ENCODE measurements around the gene FEZ2. TPM values are rescaled to one million over a fixed set of nuclear protein-coding genes. Genes with fewer than 3 reads are reported as not detected.

FEZ2 gene
- total RNA-seq, 1 donor from 2014 or later: 14.9 TPM

- no peaks in the 10 kb centered on the region for H3K27me3 Mint-ChIP-seq (ENCODE audit: insufficient read depth)
- H3K27ac Mint-ChIP-seq: no peak overlapping the region
- H3K9me3 Mint-ChIP-seq: no peaks in the 10 kb centered on the region
- no peak for DNase-seq (ENCODE audit: low spot score)
- intact Hi-C loops (cut with micrococcal nuclease): no loop called here
- H3K4me3 Mint-ChIP-seq: peak overlapping the region; percentile 4
- peaks cover 17% of the 10 kb centered on the region for H3K4me1 Mint-ChIP-seq (ENCODE audit: low read depth)
- peaks cover 25% of the 10 kb centered on the region for H3K36me3 Mint-ChIP-seq (ENCODE audit: low read depth)
These were observed 48.0 kb downstream of the FEZ2 start for GRCh38 chr2:36550006-36550405.

DNA sequence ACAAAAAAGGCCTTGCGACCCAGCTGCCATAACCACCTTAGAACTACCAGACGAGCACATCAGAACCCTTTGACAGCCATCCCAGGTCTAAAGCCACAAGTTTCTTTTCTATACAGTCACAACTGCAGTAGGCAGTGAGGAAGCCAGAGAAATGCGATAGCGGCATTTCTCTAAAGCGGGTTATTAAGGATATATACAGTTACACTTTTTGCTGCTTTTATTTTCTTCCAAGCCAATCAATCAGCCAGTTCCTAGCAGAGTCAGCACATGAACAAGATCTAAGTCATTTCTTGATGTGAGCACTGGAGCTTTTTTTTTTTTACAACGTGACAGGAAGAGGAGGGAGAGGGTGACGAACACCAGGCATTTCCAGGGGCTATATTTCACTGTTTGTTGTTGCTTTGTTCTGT, 48.8 kb downstream of the FEZ2 start:
- peak; percentile 1 for DNase-seq (ENCODE audit: low spot score)
- H3K27ac Mint-ChIP-seq: peak overlapping the region; percentile 64
- no peaks in the 10 kb centered on the region for H3K27me3 Mint-ChIP-seq (ENCODE audit: insufficient read depth)
- peaks cover 17% of the 10 kb centered on the region for H3K4me1 Mint-ChIP-seq (ENCODE audit: low read depth)
- intact Hi-C loops (cut with micrococcal nuclease): no loop called here
- H3K9me3 Mint-ChIP-seq: no peaks in the 10 kb centered on the region
- H3K4me3 Mint-ChIP-seq: peak overlapping the region; percentile 55
- peaks cover 23% of the 10 kb centered on the region for H3K36me3 Mint-ChIP-seq (ENCODE audit: low read depth)

DNA sequence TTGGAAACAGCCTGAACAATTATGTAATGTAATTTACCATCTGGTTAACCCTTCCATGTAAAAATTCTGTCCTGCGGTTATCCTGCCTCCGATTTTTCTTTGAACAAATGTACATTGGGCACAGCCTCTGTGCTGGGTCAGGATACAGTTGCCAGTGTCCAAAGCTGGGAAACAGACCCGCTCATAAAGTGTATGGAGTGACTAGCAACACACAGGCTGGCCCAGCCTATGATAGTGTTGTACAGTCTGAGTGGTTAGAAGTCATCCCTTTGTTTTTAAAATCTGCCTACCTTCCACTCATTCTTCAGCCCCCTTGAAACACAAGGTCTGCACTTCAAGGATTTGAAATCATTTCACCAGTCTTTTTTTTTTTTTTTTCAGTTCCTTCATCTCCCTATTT, 50.1 kb downstream of the FEZ2 start:
- H3K4me1 Mint-ChIP-seq (ENCODE audit: low read depth): peaks cover 17% of the 10 kb centered on the region
- H3K4me3 Mint-ChIP-seq: no peak overlapping the region
- intact Hi-C loops (cut with micrococcal nuclease): no loop called here
- H3K27me3 Mint-ChIP-seq (ENCODE audit: insufficient read depth): no peaks in the 10 kb centered on the region
- H3K9me3 Mint-ChIP-seq: no peaks in the 10 kb centered on the region
- H3K27ac Mint-ChIP-seq: no peak overlapping the region
- no peak for DNase-seq (ENCODE audit: low spot score)
- H3K36me3 Mint-ChIP-seq (ENCODE audit: low read depth): peaks cover 23% of the 10 kb centered on the region

DNA sequence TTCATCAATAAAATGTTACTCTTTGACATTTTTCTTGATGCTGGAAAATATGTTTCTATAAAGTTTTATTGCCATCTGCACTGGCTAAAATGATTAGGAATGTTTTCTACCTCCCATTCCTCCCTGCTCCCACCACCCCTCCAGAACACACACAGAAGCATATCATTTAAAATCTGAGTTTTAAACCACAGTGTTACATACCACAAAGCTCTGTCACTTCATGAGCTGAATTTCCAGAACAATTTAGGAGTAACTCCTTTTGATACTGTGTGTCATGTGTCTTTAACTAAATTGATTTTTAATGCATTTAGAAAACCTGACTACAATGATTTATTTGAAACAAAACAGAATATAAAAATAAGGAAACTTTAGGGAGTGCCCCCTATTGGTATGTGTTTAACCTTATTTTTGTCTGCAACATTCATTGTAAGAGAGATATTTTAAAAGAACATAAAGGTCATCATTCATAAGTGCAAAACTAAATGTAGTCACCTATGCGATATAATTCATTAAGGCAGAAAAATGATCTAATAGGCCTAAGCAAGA, 52.0 kb downstream of the FEZ2 start:
- intact Hi-C loops (cut with micrococcal nuclease): no loop called here
- Mint-ChIP-seq H3K4me1 (ENCODE audit: low read depth) (peaks cover 17% of the 10 kb centered on the region), H3K27ac (no peak overlapping the region), H3K4me3 (no peak overlapping the region), H3K27me3 (ENCODE audit: insufficient read depth) (no peaks in the 10 kb centered on the region), H3K36me3 (ENCODE audit: low read depth) (peaks cover 26% of the 10 kb centered on the region), H3K9me3 (no peaks in the 10 kb centered on the region)
- no peak for DNase-seq (ENCODE audit: low spot score)

DNA sequence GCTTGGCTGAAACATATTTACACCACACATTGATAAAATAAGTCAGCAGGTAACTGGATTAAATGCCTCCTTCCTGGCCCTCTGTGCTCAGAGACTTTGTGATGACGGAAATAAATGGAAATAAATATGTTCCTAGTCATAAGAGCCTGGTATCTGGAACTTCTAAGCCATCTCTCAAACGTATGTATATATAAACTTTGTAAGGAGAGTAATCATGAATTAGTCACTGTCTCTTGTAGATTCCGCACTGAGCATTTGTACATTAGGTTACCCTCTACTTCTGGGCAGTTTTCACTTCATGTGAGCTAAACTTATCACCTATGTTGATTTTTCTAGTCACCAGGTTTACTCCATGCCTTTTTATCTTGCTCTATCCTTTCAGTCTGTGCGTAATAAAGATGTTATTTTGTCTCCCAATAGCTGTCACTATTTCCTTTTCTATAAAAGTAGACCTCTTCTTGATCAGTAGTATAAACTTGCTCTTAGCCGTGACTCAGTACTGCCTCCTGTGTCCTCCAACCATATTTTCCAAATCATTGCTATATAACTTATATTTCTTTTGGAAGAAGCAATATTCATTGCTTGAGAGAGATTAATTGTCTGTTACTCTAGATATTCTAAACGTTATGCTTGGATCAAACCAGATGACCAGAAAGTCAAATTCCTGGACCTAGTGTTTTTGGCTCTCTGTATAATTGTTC, 53.2 kb downstream of the FEZ2 start:
- no peak for DNase-seq (ENCODE audit: low spot score)
- Mint-ChIP-seq H3K27ac (no peak overlapping the region), H3K27me3 (ENCODE audit: insufficient read depth) (no peaks in the 10 kb centered on the region), H3K9me3 (no peaks in the 10 kb centered on the region), H3K4me3 (no peak overlapping the region), H3K4me1 (ENCODE audit: low read depth) (peaks cover 13% of the 10 kb centered on the region), H3K36me3 (ENCODE audit: low read depth) (peaks cover 25% of the 10 kb centered on the region)
- intact Hi-C loops (cut with micrococcal nuclease): no loop called here

DNA sequence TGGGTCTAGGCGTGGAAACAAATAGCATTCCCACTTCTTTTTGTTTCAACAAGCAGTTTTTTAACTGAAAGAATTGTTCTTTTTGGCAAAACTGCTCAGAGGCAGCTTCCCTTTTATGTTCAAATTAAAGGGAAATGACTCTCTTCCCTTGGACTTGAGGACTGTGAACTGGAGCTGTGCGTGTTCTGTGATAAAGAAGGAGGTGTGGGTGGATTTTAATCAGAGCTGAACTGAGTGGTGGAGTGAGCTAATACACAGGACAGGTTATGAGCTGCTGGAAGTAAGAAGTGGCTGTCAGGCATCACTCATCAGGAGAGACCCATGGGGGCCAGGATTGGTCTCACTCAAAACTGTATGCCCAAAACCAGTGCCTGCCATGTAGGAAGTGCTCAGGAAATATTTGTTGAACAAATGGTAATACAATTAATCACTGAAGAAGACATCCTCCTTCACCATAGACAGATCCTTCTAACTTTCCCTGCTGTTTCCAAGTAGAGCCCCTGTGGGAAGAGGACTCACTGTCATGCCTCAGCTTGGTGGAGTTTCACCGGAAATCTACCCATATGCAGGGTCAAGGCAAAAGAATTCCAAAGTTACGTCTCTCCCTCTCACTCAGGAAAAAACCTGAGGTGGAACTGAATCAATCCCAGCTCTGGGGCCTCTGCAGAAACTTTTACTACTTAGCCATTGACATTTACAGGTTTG, 55.9 kb downstream of the FEZ2 start:
- intact Hi-C loops (cut with micrococcal nuclease): no loop called here
- no peaks in the 10 kb centered on the region for H3K4me1 Mint-ChIP-seq (ENCODE audit: low read depth)
- H3K4me3 Mint-ChIP-seq: no peak overlapping the region
- no peaks in the 10 kb centered on the region for H3K27me3 Mint-ChIP-seq (ENCODE audit: insufficient read depth)
- H3K27ac Mint-ChIP-seq: no peak overlapping the region
- no peak for DNase-seq (ENCODE audit: low spot score)
- H3K36me3 Mint-ChIP-seq (ENCODE audit: low read depth): peaks cover 9% of the 10 kb centered on the region
- H3K9me3 Mint-ChIP-seq: no peaks in the 10 kb centered on the region

- no peaks in the 10 kb centered on the region for H3K27me3 Mint-ChIP-seq (ENCODE audit: insufficient read depth)
- no peaks in the 10 kb centered on the region for H3K9me3 Mint-ChIP-seq
- H3K36me3 Mint-ChIP-seq (ENCODE audit: low read depth): peaks cover 9% of the 10 kb centered on the region
- no peak overlapping the region for H3K4me3 Mint-ChIP-seq
- no peaks in the 10 kb centered on the region for H3K4me1 Mint-ChIP-seq (ENCODE audit: low read depth)
- no peak for DNase-seq (ENCODE audit: low spot score)
- no peak overlapping the region for H3K27ac Mint-ChIP-seq
- intact Hi-C loops (cut with micrococcal nuclease): no loop called here
These were observed 56.8 kb downstream of the FEZ2 start for GRCh38 chr2:36540986-36541754.

GRCh38 chr2:36539631-36540030, 58.3 kb downstream of the FEZ2 start:
- Mint-ChIP-seq H3K27me3 (ENCODE audit: insufficient read depth) (no peaks in the 10 kb centered on the region), H3K36me3 (ENCODE audit: low read depth) (peaks cover 9% of the 10 kb centered on the region), H3K4me3 (no peak overlapping the region), H3K9me3 (no peaks in the 10 kb centered on the region), H3K27ac (no peak overlapping the region), H3K4me1 (ENCODE audit: low read depth) (no peaks in the 10 kb centered on the region)
- no peak for DNase-seq (ENCODE audit: low spot score)
- intact Hi-C loops (cut with micrococcal nuclease): no loop called here

DNA sequence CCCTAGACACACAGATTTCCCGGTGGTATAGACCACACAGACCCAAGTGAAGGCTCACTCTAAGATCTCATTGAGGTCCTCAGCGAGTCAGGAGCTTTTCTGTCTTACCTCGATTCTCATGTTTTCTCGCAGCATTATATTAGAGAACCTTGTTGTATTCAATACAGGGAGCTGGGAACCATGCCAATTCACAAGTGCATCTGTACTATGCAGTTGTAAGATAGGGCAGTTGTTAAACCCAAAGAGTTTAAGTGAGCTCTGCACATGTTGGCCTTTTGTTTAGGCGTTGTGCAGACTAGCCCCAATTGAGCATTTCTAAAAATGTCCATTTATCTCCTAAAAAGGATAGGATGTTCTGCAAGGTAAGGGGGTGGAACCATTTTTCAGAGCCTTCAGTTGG, 59.6 kb downstream of the FEZ2 start:
- Mint-ChIP-seq H3K36me3 (ENCODE audit: low read depth) (peaks cover 9% of the 10 kb centered on the region), H3K27ac (no peak overlapping the region)
- intact Hi-C loops (cut with micrococcal nuclease): no loop called here

GRCh38 chr2:36536776-36537175, 61.2 kb downstream of the FEZ2 start:
- intact Hi-C loops (cut with micrococcal nuclease): no loop called here
- no peak overlapping the region for H3K4me3 Mint-ChIP-seq
- H3K36me3 Mint-ChIP-seq (ENCODE audit: low read depth): peaks cover 6% of the 10 kb centered on the region

More for the DNA sequence above, 59.6 kb downstream of the FEZ2 start:
- Mint-ChIP-seq H3K4me3 (no peak overlapping the region), H3K27me3 (ENCODE audit: insufficient read depth) (no peaks in the 10 kb centered on the region), H3K4me1 (ENCODE audit: low read depth) (no peaks in the 10 kb centered on the region), H3K9me3 (no peaks in the 10 kb centered on the region)
- DNase-seq (ENCODE audit: low spot score): no peak

DNA sequence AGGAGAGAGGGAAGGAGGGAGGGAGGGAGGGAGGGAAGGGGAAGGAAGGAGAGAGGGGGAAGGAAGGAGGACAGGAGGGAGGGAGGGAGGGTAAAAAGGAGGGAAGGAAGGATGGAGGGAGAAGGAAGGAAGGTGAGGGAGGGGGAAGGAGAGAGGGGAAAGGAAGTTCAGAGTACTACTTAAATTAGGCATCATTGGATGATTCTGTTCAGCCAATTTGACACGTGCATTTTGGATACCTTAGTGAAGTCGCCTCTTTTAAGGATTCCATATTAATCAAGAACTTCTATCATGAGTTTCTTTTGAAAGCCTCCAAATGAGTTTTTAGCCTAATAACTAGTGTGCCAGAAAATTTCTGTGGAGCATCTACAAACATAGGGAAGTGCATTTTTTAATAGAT, 62.9 kb downstream of the FEZ2 start:
- Mint-ChIP-seq H3K4me3 (no peak overlapping the region), H3K27ac (no peak overlapping the region), H3K27me3 (ENCODE audit: insufficient read depth) (no peaks in the 10 kb centered on the region), H3K9me3 (no peaks in the 10 kb centered on the region), H3K36me3 (ENCODE audit: low read depth) (no peaks in the 10 kb centered on the region), H3K4me1 (ENCODE audit: low read depth) (no peaks in the 10 kb centered on the region)
- DNase-seq (ENCODE audit: low spot score): no peak
- intact Hi-C loops (cut with micrococcal nuclease): no loop called here

More at GRCh38 chr2:36536776-36537175, 61.2 kb downstream of the FEZ2 start:
- no peaks in the 10 kb centered on the region for H3K4me1 Mint-ChIP-seq (ENCODE audit: low read depth)
- no peak for DNase-seq (ENCODE audit: low spot score)
- no peak overlapping the region for H3K27ac Mint-ChIP-seq
- H3K9me3 Mint-ChIP-seq: no peaks in the 10 kb centered on the region
- H3K27me3 Mint-ChIP-seq (ENCODE audit: insufficient read depth): no peaks in the 10 kb centered on the region

DNA sequence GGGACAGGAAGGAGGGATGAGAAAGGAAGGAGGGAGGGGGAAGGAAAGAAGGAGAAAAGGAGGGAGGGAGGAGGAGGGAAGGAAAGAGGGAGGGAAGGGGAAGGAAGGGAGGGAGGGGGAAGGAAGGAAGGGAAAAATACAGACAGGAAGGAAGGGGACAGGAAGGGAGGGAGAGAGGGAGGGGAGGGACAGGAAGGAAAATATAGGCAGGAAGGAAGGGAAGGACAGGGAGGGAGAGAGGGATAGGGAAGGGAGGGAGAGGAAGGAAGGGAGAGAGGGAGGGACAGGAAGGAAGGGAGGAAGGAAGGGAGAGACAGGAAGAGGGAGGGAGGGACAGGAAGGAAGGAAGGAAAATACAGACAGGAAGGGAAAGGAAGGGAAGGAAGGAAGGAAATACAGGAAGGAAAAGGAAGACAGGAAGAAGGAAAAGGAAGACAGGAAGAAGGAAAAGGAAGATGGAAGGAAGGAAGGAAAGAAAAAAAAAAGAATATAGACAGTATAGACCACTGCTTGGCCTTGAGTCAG, 63.6 kb downstream of the FEZ2 start:
- H3K36me3 Mint-ChIP-seq (ENCODE audit: low read depth): no peaks in the 10 kb centered on the region
- no peak for DNase-seq (ENCODE audit: low spot score)
- H3K27ac Mint-ChIP-seq: no peak overlapping the region
- H3K9me3 Mint-ChIP-seq: no peaks in the 10 kb centered on the region
- H3K4me1 Mint-ChIP-seq (ENCODE audit: low read depth): no peaks in the 10 kb centered on the region
- intact Hi-C loops (cut with micrococcal nuclease): no loop called here
- H3K4me3 Mint-ChIP-seq: no peak overlapping the region
- H3K27me3 Mint-ChIP-seq (ENCODE audit: insufficient read depth): no peaks in the 10 kb centered on the region

GRCh38 chr2:36530983-36531354, 67.0 kb downstream of the FEZ2 start:
- H3K4me1 Mint-ChIP-seq (ENCODE audit: low read depth): peaks cover 5% of the 10 kb centered on the region

More at GRCh38 chr2:36530983-36531354, 67.0 kb downstream of the FEZ2 start:
- H3K36me3 Mint-ChIP-seq (ENCODE audit: low read depth): peaks cover 1% of the 10 kb centered on the region
- no peaks in the 10 kb centered on the region for H3K27me3 Mint-ChIP-seq (ENCODE audit: insufficient read depth)
- intact Hi-C loops (cut with micrococcal nuclease): no loop called here
- no peak for DNase-seq (ENCODE audit: low spot score)
- no peaks in the 10 kb centered on the region for H3K9me3 Mint-ChIP-seq
- no peak overlapping the region for H3K4me3 Mint-ChIP-seq
- H3K27ac Mint-ChIP-seq: no peak overlapping the region

Measured in activated T-helper 1 cell treated with anti-CD3 and anti-CD28 coated beads, Interleukin-12 subunit alpha, Interleukin-12 subunit beta, Interleukin-2, Interleukin-4 antibody, amounts not matched to agents 30 ng/mL and 10 ng/mL and 1 ng/mL, durations not matched to agents 14 hours and 24 hours and 36 hours (primary cell).